DOHH2 (cell line): Measurements from ENCODE around the gene USP40.

ENCODE experiments used
- CTCF ChIP-seq: fragments of 200-600 bp; sonication (generic); IDR thresholded peaks from one replicate; pipeline ENCODE4 v1.5.1; 2014; ENCODE audit warnings: antibody characterized with exemption, mild to moderate bottlenecking, low read depth, low read length; ENCODE audit not compliant: poor library complexity, severe bottlenecking
- EZH2phosphoT487 ChIP-seq: fragments of 200-600 bp; sonication (generic); IDR thresholded peaks from 2 replicates; pipeline ENCODE4 v1.6.1; 2017; ENCODE audit warnings: borderline replicate concordance, mild to moderate bottlenecking, antibody characterized with exemption, low read length, moderate library complexity, mixed read lengths

GRCh38 chr2:233532971-233533370 is 33.6 kb downstream of the USP40 start:
- TF ChIP-seq CTCF (no peak), EZH2phosphoT487 (no peak)
